GM18873 (cell line): ENCODE results near the gene GINM1.

Experiments
- ATAC-seq: cut with Tn5 transposase; IDR thresholded peaks from one replicate; pipeline ENCODE4 v1.9.1; 2021; ENCODE audit warnings: mild to moderate bottlenecking, moderate library complexity, moderate number of reproducible peaks; ENCODE audit not compliant: unreplicated experiment, low FRiP score

GINM1 gene

DNA sequence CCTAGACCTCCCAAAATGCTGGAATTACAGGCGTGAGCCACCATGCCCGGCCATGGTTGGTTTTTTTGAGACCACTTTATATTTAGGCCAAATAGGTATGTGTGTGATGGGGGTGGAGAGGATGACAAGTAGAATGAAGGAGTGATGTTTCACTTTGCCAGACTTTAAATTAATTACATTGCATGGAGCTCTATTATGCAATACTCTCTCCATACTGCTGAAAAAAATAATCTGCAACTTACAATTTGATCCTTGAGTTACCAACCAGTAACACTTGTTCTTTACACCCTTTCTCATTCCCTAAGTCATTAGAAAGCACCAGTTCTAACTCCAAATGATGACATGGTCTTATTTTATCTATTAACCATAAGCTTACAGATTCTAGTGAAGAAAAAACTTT lies 26.8 kb downstream of the GINM1 start:
- ATAC-seq: no peak

DNA sequence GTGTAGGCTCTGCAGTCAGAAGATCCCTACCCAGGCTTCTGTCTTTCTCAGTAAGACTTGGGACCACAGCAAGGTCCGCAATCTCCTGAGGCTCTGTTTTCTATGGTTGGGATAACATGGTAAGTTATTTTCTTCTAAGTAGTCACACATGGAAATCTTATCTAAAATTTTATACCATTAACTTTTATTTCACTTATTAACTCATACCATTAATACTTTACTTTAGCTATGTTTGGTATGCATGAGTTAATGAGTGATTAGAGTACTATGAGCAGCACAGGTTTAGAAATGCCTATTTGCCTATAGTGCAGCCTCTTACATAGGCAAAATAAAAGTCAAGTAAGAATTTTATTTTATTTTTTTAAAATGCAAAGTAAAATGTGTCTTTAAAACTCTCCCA lies 27.2 kb downstream of the GINM1 start:
- ATAC-seq: no peak

DNA sequence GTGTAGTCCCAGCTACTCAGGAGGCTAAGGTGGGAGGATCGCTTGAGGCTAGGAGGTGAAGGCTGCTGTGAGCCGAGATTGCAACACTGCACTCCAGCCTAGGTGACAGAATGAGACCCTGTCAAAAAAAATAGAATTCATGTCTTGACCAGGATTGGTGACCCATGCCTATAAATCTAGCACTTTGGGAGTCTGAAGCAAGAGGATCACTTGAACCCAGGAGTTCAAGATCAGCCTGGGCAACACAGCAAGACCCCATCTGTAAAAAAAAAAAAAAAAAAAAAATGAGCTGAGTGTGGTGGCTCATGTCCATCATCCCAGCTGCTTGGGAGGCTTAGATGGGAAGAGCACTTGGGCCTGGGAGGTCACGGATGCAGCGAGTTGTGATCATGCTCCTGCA lies 34.3 kb downstream of the GINM1 start:
- no peak for ATAC-seq

DNA sequence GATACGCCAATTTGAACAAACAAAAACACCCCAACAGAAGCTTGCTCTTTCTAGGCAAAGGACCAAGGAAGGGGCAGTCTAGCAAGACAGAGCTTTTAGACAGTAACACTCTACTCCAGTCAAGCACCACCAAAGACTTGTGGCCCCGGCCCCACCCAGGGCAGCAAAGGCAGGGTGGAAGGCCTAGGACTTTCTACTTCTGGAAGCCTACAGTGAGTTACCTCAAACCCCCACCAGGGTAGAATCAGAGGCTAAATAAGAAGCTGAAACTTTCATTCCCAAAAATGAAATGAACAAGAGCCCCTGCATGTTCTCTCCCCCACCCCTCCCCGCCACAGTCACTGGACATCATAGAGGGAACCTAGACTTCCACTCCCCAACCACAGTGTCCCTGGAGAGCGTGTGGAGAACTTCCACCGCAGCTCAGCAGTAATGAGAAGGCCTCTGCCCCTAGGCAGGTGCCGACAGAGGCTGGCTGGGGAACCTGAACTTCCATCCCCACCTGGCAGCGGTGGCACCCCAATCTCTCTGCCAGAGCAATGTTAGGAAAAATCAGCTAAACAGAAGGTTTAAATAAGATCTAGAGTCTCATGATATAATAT lies 42.3 kb downstream of the GINM1 start:
- no peak for ATAC-seq

DNA sequence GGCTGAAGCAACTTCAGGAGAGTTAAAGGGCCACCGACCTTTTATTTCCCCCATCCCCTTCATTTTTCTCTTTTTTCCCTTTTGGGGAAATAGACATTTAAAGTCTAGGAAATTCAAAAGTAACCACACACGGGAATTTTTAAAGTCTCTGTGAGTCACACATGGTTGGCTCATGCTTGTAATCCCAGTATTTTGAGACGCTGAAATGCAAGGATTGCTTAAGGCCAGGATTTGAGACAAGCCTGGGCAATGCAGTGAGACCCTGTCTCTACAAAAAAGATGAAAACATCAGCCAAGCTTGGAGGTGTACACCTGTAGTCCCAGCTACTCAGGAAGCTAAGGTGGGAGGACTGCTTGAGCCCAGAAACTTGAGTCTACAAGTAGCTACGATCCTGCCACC lies 48.2 kb downstream of the GINM1 start:
- ATAC-seq: no peak

DNA sequence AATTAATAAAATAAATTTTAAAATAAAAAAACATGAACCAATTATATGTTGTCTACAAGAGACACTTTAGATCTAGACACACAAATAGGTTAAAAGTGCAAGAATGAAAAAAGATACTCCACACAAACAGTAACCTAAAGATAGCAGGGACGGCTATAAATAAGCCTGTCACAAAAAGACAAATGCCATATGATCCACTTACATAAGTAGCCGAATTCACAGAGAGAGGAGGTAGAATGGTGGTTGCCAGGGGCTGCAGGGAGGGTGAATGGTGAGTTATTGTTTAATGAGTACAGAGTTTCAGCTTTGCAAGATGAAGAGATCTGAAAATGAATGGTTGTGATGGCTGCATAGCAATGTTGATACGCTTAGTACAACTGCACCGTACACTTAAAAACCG lies 49.6 kb downstream of the GINM1 start:
- ATAC-seq: no peak

DNA sequence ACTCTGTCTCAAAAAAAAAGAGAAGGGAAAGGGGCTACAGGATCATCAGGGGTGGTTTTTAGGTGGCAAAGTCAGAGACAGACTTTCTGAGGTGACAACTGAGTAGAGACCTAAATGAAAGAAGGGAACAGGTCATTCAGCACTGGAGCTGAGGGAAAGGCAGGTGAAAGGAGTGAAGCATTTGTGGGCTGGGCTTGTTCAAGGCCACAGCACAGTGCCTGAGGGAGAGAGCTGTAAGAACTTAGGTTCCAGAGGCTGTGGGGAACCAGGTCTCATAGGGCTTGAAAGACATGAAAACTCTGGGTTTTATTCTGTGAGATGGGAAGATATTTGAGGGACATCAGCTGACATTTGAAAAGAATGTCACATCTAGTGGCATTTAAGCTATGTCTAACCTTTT lies 61.5 kb downstream of the GINM1 start:
- ATAC-seq: no peak

DNA sequence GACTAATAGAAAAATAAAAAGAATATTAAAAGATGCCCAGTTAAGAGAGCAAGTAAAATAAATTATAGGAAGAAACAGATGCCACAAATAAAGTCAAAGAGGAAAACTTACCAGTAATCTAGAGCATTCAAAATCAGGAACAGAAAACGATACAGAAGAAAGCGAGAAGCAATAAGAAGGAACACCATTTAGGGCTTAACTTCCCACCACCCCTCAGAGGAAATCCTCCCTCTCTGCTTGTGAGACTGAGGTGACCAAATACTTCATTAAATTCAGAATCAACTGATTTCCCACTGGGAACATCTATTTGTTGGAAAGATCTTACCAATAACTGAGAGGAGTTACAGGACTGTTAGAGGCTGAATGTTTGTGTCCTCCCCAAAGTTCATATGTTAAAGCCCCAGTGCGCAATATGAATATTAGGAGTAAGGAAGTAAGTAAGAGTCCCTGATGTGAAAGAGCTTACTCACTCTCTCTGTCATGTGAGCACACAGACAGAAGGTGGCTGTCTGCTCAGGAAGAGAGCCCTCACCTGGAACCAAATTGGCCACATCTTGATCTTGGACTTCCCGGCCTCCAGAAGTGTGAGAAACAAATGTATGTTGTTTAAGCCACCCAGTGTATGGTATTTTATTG lies 62.8 kb downstream of the GINM1 start:
- ATAC-seq: no peak

DNA sequence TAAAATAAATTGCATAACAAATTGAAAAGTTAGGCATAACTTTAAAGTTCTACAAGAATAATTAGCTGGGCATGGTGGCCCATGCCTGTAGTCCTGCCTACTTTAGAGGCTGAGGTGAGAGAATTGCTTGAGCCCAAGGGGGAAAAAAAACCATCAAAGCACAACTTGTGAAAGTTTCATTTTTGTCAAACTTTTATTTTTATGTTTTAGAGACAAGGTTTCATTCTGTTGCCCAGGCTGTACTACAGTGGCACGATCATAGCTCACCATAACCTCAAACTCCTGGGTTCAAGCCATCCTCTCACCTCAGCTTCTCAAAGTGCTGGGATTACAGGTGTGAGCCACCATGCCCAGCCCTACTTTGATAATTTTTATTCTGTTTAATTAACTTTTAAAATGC lies 68.1 kb downstream of the GINM1 start:
- ATAC-seq: no peak

DNA sequence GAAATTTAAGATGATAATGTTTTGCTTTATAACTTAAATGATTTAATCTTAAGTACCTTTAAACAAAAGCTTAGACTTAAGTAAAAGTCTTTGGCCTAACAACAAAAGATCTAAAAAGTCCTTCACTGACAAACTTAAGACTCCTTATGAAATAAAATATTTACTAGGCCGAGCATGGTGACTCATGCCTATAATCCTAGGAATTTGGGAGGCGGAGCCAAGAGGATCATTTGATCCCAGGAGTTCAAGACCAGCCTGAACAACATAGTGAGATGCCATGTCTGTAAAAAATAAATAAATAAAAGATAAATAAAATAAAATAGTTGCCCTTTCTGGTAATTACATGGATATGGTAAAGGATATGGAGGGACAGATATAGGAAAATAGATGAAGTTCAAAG lies 69.9 kb downstream of the GINM1 start:
- no peak for ATAC-seq
